ENCODE measurements around the gene RAB31. TPM values are rescaled to one million over a fixed set of nuclear protein-coding genes. Genes with fewer than 3 reads are reported as not detected.
"Not testable (repeated sequence)": the region's sequence is repeated elsewhere in the genome, so short reads cannot be mapped to it uniquely, and the experiment has no call there.

The RAB31 gene
- total RNA-seq, 1 experiment from 2014 or later = 118 TPM

GRCh38 chr18:9899550-9899930 is 191.4 kb downstream of the RAB31 start:
- H3K27ac ChIP-seq (ENCODE audit: low read length); DNase-seq (ENCODE audit: low read depth, low spot score); H3K36me3 ChIP-seq (ENCODE audit: control insufficient read depth, insufficient read depth, low read length); CTCF ChIA-PET; H3K4me1 ChIP-seq (ENCODE audit: control insufficient read depth, insufficient read depth, low read length); H3K9me3 ChIP-seq (ENCODE audit: control insufficient read depth, insufficient read depth, low read depth, low read length); H3K27me3 ChIP-seq (ENCODE audit: control insufficient read depth, insufficient read depth, low read length); in situ Hi-C loops (cut with HindIII; ENCODE audit: low pct_unique_long_range_greater_than_20kb, low sequenced_read_pairs); ATAC-seq; H3K4me3 ChIP-seq (ENCODE audit: low read depth in 2 of 2, low read length in 2 of 2); intact Hi-C loops (cut with micrococcal nuclease; ENCODE audit: unreplicated experiment); BruUV-seq (replicated peaks): not testable (repeated sequence)
- POLR2A ChIA-PET = interaction anchor here (0.6 to 0.7 kb wide), 2 partner anchors 9 to 11 kb away, joined by 4 to 5 read pairs; no protein-coding TSS in a partner anchor

DNA sequence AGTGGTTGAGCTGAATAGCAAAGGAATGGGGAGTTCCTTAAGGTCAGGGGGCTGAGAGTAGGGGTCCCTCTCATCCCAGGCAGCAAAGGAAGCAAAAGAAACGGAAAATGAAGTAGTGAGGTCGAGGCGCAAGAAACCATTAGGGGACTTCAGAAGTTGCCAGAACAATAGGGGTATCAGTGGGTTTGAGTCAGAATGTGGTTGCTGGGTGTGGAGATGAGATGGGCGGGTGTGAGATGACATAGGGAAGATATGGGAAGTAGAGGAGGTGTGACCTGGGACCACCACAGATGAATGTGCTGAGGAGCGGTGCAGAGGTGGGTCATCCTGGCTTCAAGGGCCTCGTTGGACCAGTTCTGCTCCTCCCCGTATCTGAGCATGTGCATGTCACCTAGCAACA is 192.6 kb downstream of the RAB31 start:
- ChIA-PET CTCF (no interaction called here), POLR2A (no interaction called here)
- Histone ChIP-seq H3K36me3 (ENCODE audit: control insufficient read depth, insufficient read depth, low read length) (no peaks in the 10 kb centered on the region), H3K4me3 (ENCODE audit: low read depth in 2 of 2, low read length in 2 of 2) (no peak overlapping the region), H3K27me3 (ENCODE audit: control insufficient read depth, insufficient read depth, low read length) (no peaks in the 10 kb centered on the region), H3K27ac (ENCODE audit: low read length) (no peak overlapping the region), H3K9me3 (ENCODE audit: control insufficient read depth, insufficient read depth, low read depth, low read length) (no peaks in the 10 kb centered on the region), H3K4me1 (ENCODE audit: control insufficient read depth, insufficient read depth, low read length) (peaks cover 8% of the 10 kb centered on the region)
- TF ChIP-seq REST (IDR thresholded peaks at IDR 0.05; ENCODE audit: insufficient read depth in 1 of 2, low read depth in 2 of 2, low read length in 1 of 2) = no peak
- TF ChIP-seq SIN3A (IDR thresholded peaks at IDR 0.05; ENCODE audit: borderline replicate concordance, insufficient read depth, low read depth, low read length) = no peak
- TF ChIP-seq, protein P1, sequence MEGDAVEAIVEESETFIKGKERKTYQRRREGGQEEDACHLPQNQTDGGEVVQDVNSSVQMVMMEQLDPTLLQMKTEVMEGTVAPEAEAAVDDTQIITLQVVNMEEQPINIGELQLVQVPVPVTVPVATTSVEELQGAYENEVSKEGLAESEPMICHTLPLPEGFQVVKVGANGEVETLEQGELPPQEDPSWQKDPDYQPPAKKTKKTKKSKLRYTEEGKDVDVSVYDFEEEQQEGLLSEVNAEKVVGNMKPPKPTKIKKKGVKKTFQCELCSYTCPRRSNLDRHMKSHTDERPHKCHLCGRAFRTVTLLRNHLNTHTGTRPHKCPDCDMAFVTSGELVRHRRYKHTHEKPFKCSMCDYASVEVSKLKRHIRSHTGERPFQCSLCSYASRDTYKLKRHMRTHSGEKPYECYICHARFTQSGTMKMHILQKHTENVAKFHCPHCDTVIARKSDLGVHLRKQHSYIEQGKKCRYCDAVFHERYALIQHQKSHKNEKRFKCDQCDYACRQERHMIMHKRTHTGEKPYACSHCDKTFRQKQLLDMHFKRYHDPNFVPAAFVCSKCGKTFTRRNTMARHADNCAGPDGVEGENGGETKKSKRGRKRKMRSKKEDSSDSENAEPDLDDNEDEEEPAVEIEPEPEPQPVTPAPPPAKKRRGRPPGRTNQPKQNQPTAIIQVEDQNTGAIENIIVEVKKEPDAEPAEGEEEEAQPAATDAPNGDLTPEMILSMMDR (IDR thresholded peaks at IDR 0.05) = no peak
- TF ChIP-seq POLR2AphosphoS5 (IDR thresholded peaks at IDR 0.05; ENCODE audit: low read depth, low read length) = no peak
- TF ChIP-seq TCF7L2 (IDR thresholded peaks at IDR 0.05; ENCODE audit: low read depth, low read length) = no peak
- BruUV-seq (replicated peaks) = no TSS peak
- intact Hi-C loops (cut with micrococcal nuclease; ENCODE audit: unreplicated experiment) (no loop called here), in situ Hi-C loops (cut with HindIII; ENCODE audit: low pct_unique_long_range_greater_than_20kb, low sequenced_read_pairs) (no loop called here)
- DNase-seq (ENCODE audit: low read depth, low spot score) (no peak), ATAC-seq (no peak)

DNA sequence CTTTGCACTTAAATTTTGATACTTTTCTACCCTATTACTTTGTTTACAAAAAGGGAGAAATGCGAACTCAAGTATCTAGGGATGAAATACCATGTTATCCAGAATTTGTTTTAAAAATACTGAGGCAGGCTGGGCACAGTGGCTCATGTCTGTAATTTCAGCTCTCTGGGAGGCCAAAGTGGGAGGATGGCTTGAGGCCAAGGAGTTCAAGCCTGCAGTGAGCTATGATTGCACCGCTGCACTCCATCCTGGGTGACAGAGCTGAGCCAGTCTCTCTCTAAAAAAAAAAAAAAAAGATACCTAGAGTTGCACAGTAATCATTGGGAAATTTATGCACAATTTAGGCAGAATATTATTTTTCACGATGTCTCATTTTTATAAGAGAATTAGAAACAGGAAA is 193.3 kb downstream of the RAB31 start:
- Histone ChIP-seq H3K4me1 (ENCODE audit: control insufficient read depth, insufficient read depth, low read length) (peaks cover 8% of the 10 kb centered on the region), H3K27ac (ENCODE audit: low read length) (no peak overlapping the region), H3K36me3 (ENCODE audit: control insufficient read depth, insufficient read depth, low read length) (no peaks in the 10 kb centered on the region), H3K4me3 (ENCODE audit: low read depth in 2 of 2, low read length in 2 of 2) (no peak overlapping the region), H3K9me3 (ENCODE audit: control insufficient read depth, insufficient read depth, low read depth, low read length) (no peaks in the 10 kb centered on the region), H3K27me3 (ENCODE audit: control insufficient read depth, insufficient read depth, low read length) (no peaks in the 10 kb centered on the region)
- ChIA-PET POLR2A (no interaction called here), CTCF (no interaction called here)
- no TSS peak for BruUV-seq (replicated peaks)
- no peak for TF ChIP-seq SIN3A (IDR thresholded peaks at IDR 0.05; ENCODE audit: borderline replicate concordance, insufficient read depth, low read depth, low read length)
- TF ChIP-seq, protein P1 (IDR thresholded peaks at IDR 0.05) = no peak
- TF ChIP-seq POLR2AphosphoS5 (IDR thresholded peaks at IDR 0.05; ENCODE audit: low read depth, low read length) = no peak
- no peak for TF ChIP-seq REST (IDR thresholded peaks at IDR 0.05; ENCODE audit: insufficient read depth in 1 of 2, low read depth in 2 of 2, low read length in 1 of 2)
- TF ChIP-seq TCF7L2 (IDR thresholded peaks at IDR 0.05; ENCODE audit: low read depth, low read length) = no peak
- intact Hi-C loops (cut with micrococcal nuclease; ENCODE audit: unreplicated experiment) (no loop called here), in situ Hi-C loops (cut with HindIII; ENCODE audit: low pct_unique_long_range_greater_than_20kb, low sequenced_read_pairs) (no loop called here)
- ATAC-seq (no peak), DNase-seq (ENCODE audit: low read depth, low spot score) (no peak)

DNA sequence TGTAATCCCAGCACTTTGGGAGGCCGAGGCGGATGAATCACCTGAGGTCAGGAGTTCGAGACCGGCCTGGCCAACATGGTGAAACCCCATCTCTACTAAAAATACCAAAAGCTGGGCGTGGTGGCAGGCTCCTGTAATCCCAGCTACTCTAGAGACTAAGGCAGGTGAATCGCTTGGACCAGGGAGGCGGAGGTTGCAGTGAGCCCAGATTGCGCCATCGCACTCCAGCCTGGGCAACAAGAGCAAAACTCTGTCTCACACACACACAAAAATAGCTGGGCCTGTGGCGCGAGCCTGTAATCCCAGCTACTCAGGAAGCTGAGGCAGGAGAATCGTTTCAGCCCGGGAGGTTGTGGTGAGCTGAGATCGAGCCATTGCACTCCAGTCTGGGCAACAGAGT is 194.2 kb downstream of the RAB31 start:
- H3K27ac ChIP-seq (ENCODE audit: low read length); H3K27me3 ChIP-seq (ENCODE audit: control insufficient read depth, insufficient read depth, low read length); H3K36me3 ChIP-seq (ENCODE audit: control insufficient read depth, insufficient read depth, low read length); in situ Hi-C loops (cut with HindIII; ENCODE audit: low pct_unique_long_range_greater_than_20kb, low sequenced_read_pairs); H3K4me1 ChIP-seq (ENCODE audit: control insufficient read depth, insufficient read depth, low read length); BruUV-seq (replicated peaks); H3K9me3 ChIP-seq (ENCODE audit: control insufficient read depth, insufficient read depth, low read depth, low read length); POLR2A ChIA-PET; intact Hi-C loops (cut with micrococcal nuclease; ENCODE audit: unreplicated experiment); ATAC-seq; H3K4me3 ChIP-seq (ENCODE audit: low read depth in 2 of 2, low read length in 2 of 2); CTCF ChIA-PET; DNase-seq (ENCODE audit: low read depth, low spot score): not testable (repeated sequence)
